DOHH2 (cell line): Measurements from ENCODE around the gene ARNT2.

Experiments
- H3F3A ChIP-seq: fragments of 200-600 bp; sonication (generic), shearing (Covaris generic); 2 replicates; pipeline ENCODE4 v1.6.0; 2016; ENCODE audit warnings: antibody characterized with exemption, mild to moderate bottlenecking; ENCODE audit not compliant: control insufficient read depth, insufficient read depth
- H3K27ac ChIP-seq: fragments of 200-600 bp; sonication (generic); 2 replicates; pipeline ENCODE4 v1.5.1; 2014; ENCODE audit warnings: low read depth, mild to moderate bottlenecking, low read length, moderate library complexity
- H3K27me3 ChIP-seq: fragments of 200-600 bp; sonication (generic); 2 replicates; pipeline ENCODE4 v1.6.1; 2014; ENCODE audit warnings: mild to moderate bottlenecking, low read length, mixed read lengths; ENCODE audit not compliant: control insufficient read depth
- H3K36me3 ChIP-seq: fragments of 200-600 bp; sonication (generic); 2 replicates; pipeline ENCODE4 v1.6.1; 2014; ENCODE audit warnings: mild to moderate bottlenecking, low read length, moderate library complexity, mixed read lengths; ENCODE audit not compliant: control insufficient read depth
- H3K4me1 ChIP-seq: fragments of 200-600 bp; sonication (generic); 2 replicates; pipeline ENCODE4 v1.6.1; 2014; ENCODE audit warnings: mild to moderate bottlenecking, low read length, mixed read lengths; ENCODE audit not compliant: control insufficient read depth
- H3K4me2 ChIP-seq: fragments of 200-600 bp; sonication (generic); 2 replicates; pipeline ENCODE4 v1.6.0; 2014; ENCODE audit warnings: mild to moderate bottlenecking, low read length, moderate library complexity
- H3K4me3 ChIP-seq: fragments of 200-600 bp; sonication (generic); 2 replicates; pipeline ENCODE4 v1.5.1; 2014; ENCODE audit warnings: mild to moderate bottlenecking, low read length, mixed read lengths
- H3K79me2 ChIP-seq: fragments of 200-600 bp; sonication (generic); 2 replicates; pipeline ENCODE4 v1.6.1; 2014; ENCODE audit warnings: mild to moderate bottlenecking, low read length, mixed read lengths; ENCODE audit not compliant: control insufficient read depth
- H3K9me2 ChIP-seq: fragments of 200-600 bp; sonication (generic); replicated peaks from 2 replicates; pipeline ENCODE4 v1.6.1; 2014; ENCODE audit warnings: mild to moderate bottlenecking, low read length, mixed read lengths; ENCODE audit not compliant: control insufficient read depth
- H3K9me3 ChIP-seq: fragments of 200-600 bp; sonication (generic); 2 replicates; pipeline ENCODE4 v1.6.1; 2014; ENCODE audit warnings: antibody characterized with exemption, low read length, mixed read lengths; ENCODE audit not compliant: control insufficient read depth, insufficient read depth
- H4K20me1 ChIP-seq: fragments of 200-600 bp; sonication (generic); 2 replicates; pipeline ENCODE4 v1.6.0; 2014; ENCODE audit warnings: low read depth, mild to moderate bottlenecking, antibody characterized with exemption, low read length, moderate library complexity; ENCODE audit not compliant: control insufficient read depth, insufficient read depth
- CTCF ChIP-seq: fragments of 200-600 bp; sonication (generic); IDR thresholded peaks from one replicate; pipeline ENCODE4 v1.5.1; 2014; ENCODE audit warnings: antibody characterized with exemption, mild to moderate bottlenecking, low read depth, low read length; ENCODE audit not compliant: poor library complexity, severe bottlenecking
- EZH2phosphoT487 ChIP-seq: fragments of 200-600 bp; sonication (generic); IDR thresholded peaks from 2 replicates; pipeline ENCODE4 v1.6.1; 2017; ENCODE audit warnings: borderline replicate concordance, mild to moderate bottlenecking, antibody characterized with exemption, low read length, moderate library complexity, mixed read lengths

Gene ARNT2

GRCh38 chr15:80431635-80432344 lies 27.6 kb downstream of the ARNT2 start:
- Histone ChIP-seq H3K4me3 (no peak overlapping the region), H3F3A (no peaks in the 10 kb centered on the region), H3K4me2 (no peak overlapping the region), H3K9me3 (no peaks in the 10 kb centered on the region), H3K4me1 (no peaks in the 10 kb centered on the region), H4K20me1 (no peaks in the 10 kb centered on the region), H3K27me3 (peaks cover 6% of the 10 kb centered on the region; the same call in 1 of the 2 replicates), H3K36me3 (no peaks in the 10 kb centered on the region), H3K79me2 (no peaks in the 10 kb centered on the region), H3K9me2 (no peaks in the 10 kb centered on the region), H3K27ac (no peak overlapping the region)
- TF ChIP-seq CTCF: no peak
- TF ChIP-seq EZH2phosphoT487: no peak

GRCh38 chr15:80432345-80432702 lies 28.1 kb downstream of the ARNT2 start:
- no peaks in the 10 kb centered on the region for H3K4me1 ChIP-seq
- H3K27me3 ChIP-seq: peaks cover 2% of the 10 kb centered on the region; the same call in 1 of the 2 replicates
- no peaks in the 10 kb centered on the region for H3K36me3 ChIP-seq
- H3K9me2 ChIP-seq: no peaks in the 10 kb centered on the region
- H3F3A ChIP-seq: no peaks in the 10 kb centered on the region
- H3K79me2 ChIP-seq: no peaks in the 10 kb centered on the region
- no peak overlapping the region for H3K4me3 ChIP-seq
- no peaks in the 10 kb centered on the region for H3K9me3 ChIP-seq
- TF ChIP-seq CTCF: no peak
- TF ChIP-seq EZH2phosphoT487: no peak
- no peak overlapping the region for H3K4me2 ChIP-seq
- H3K27ac ChIP-seq: no peak overlapping the region
- no peaks in the 10 kb centered on the region for H4K20me1 ChIP-seq

- H3K4me1 ChIP-seq: no peaks in the 10 kb centered on the region
- no peaks in the 10 kb centered on the region for H3K36me3 ChIP-seq
- no peak overlapping the region for H3K4me3 ChIP-seq
- no peaks in the 10 kb centered on the region for H3K9me3 ChIP-seq
- H4K20me1 ChIP-seq: no peaks in the 10 kb centered on the region
- H3K9me2 ChIP-seq: no peaks in the 10 kb centered on the region
- no peaks in the 10 kb centered on the region for H3F3A ChIP-seq
- H3K79me2 ChIP-seq: no peaks in the 10 kb centered on the region
- no peak overlapping the region for H3K4me2 ChIP-seq
- H3K27me3 ChIP-seq: no peaks in the 10 kb centered on the region
- no peak overlapping the region for H3K27ac ChIP-seq
- no peak for TF ChIP-seq EZH2phosphoT487
- no peak for TF ChIP-seq CTCF
Observed at GRCh38 chr15:80433836-80434235, 29.7 kb downstream of the ARNT2 start.
